HepG2 (cell line): ENCODE results near the gene EDC3. TPM values are rescaled to one million over a fixed set of nuclear protein-coding genes. Genes with fewer than 3 reads are reported as not detected.

Experiments
- ATF7 ChIP-seq, 2 experiments: fragments of 450-650 bp in 1 of 2; sonication (generic) in 1 of 2; formaldehyde crosslinking in 1 of 2; IDR thresholded peaks; 2 replicates each; pipeline versions ENCODE4 v1.4.0 to v1.6.1; 2016 to 2020; ENCODE audit warnings: antibody characterized with exemption in 1 of 2, mild to moderate bottlenecking in 1 of 2, missing genetic modification reagents in 1 of 2
- CTCF ChIP-seq: sonication (generic); formaldehyde crosslinking; IDR thresholded peaks from 2 replicates; pipeline ENCODE4 v1.5.0; 2020; ENCODE audit warnings: mild to moderate bottlenecking, missing genetic modification reagents, moderate library complexity
- TGIF2 ChIP-seq: IDR thresholded peaks from 2 replicates; pipeline ENCODE4 v1.6.1; 2016; ENCODE audit warnings: control low read depth, missing compliant biosample characterization
- ZFYVE20 ChIP-seq: sonication (generic); formaldehyde crosslinking; IDR thresholded peaks from 2 replicates; pipeline ENCODE4 v1.8.0; 2023; ENCODE audit warnings: low read depth, mild to moderate bottlenecking, moderate library complexity, missing genetic modification reagents, borderline replicate concordance
- ZHX1 ChIP-seq: sonication (generic); formaldehyde crosslinking; IDR thresholded peaks from 2 replicates; pipeline ENCODE4 v1.8.1; 2022; ENCODE audit warnings: low read depth, mild to moderate bottlenecking, missing genetic modification reagents
- ZMYM2 ChIP-seq: sonication (generic); formaldehyde crosslinking; IDR thresholded peaks from 2 replicates; pipeline ENCODE4 v1.8.0; 2022; ENCODE audit warnings: mild to moderate bottlenecking, missing genetic modification reagents
- ZNF205 ChIP-seq: IDR thresholded peaks from 2 replicates; pipeline ENCODE4 v1.6.1; 2018; ENCODE audit warnings: missing biosample characterization, missing genetic modification reagents
- ZNF3 ChIP-seq: IDR thresholded peaks from 2 replicates; pipeline ENCODE4 v1.7.0; 2017; ENCODE audit warnings: inconsistent platforms
- polyA plus RNA-seq, 8 experiments: library from polyadenylated mRNA; depleted of rRNA in 3 of 8; stranded (reverse) in 7 of 8; unstranded in 1 of 8; fragments of >200 nt; fragmentation: Illumina TruSeq in 4 of 8; extraction: Trizol in 4 of 8; gene quantifications; 2 replicates each; pipeline versions ENCODE4 v1.2.1 to v1.2.3, GENCODE V29; 2011 to 2016; ENCODE audit warnings: low read depth in 4 of 8, missing spikeins in 1 of 8, mixed read lengths in 1 of 8; ENCODE audit not compliant: insufficient read depth in 1 of 8
- total RNA-seq, 5 experiments: library from RNA; depleted of rRNA; stranded (reverse); fragments of >200 nt; fragmentation: Illumina TruSeq; extraction: Trizol; gene quantifications; 2 replicates each; pipeline ENCODE4 v1.2.3, GENCODE V29; 2016; ENCODE audit warnings: low read depth in 1 of 5
- TF ChIP-seq, protein P1 (sequence below): sonication (generic); formaldehyde crosslinking; IDR thresholded peaks from 2 replicates; pipeline ENCODE4 v1.8.0; 2022; ENCODE audit warnings: missing genetic modification reagents, mild to moderate bottlenecking, borderline replicate concordance
- TF ChIP-seq, protein P2 (sequence below): sonication (generic); formaldehyde crosslinking; IDR thresholded peaks from 2 replicates; pipeline ENCODE4 v1.9.0; 2021; ENCODE audit warnings: missing genetic modification reagents, mild to moderate bottlenecking, borderline replicate concordance
- TF ChIP-seq, protein P3 (sequence below): sonication (generic); formaldehyde crosslinking; IDR thresholded peaks from 2 replicates; pipeline ENCODE4 v1.4.0; 2020; ENCODE audit warnings: mild to moderate bottlenecking, missing genetic modification reagents, borderline replicate concordance
- TF ChIP-seq, protein P4 (sequence below): sonication (generic); formaldehyde crosslinking; IDR thresholded peaks from 2 replicates; pipeline ENCODE4 v1.5.0; 2020; ENCODE audit warnings: missing genetic modification reagents, mild to moderate bottlenecking, borderline replicate concordance

EDC3 gene
- total and polyA plus RNA-seq, 2 of the 13 experiments (the other 11 are each of a cell fraction or from before 2014, with no cell fraction given), result 17.4 to 32.0 TPM

GRCh38 chr15:74615508-74616365, 80.1 kb downstream of the EDC3 start, which contains the start of gene CLK3 (continued):
- TF ChIP-seq ATF7 (IDR thresholded peaks at IDR 0.05), result no peak
- peak; percentile 73 for TF ChIP-seq ATF7 (CRISPR knock-in tag; IDR thresholded peaks at IDR 0.05)
- TF ChIP-seq, protein P1, sequence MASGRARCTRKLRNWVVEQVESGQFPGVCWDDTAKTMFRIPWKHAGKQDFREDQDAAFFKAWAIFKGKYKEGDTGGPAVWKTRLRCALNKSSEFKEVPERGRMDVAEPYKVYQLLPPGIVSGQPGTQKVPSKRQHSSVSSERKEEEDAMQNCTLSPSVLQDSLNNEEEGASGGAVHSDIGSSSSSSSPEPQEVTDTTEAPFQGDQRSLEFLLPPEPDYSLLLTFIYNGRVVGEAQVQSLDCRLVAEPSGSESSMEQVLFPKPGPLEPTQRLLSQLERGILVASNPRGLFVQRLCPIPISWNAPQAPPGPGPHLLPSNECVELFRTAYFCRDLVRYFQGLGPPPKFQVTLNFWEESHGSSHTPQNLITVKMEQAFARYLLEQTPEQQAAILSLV (CRISPR knock-in tag), result peak; percentile 61; the same call in 1 of the 2 replicates
- TF ChIP-seq ZFYVE20 (CRISPR knock-in tag), result no peak
- TF ChIP-seq TGIF2 (CRISPR knock-in tag), result no peak
- TF ChIP-seq, protein P2, sequence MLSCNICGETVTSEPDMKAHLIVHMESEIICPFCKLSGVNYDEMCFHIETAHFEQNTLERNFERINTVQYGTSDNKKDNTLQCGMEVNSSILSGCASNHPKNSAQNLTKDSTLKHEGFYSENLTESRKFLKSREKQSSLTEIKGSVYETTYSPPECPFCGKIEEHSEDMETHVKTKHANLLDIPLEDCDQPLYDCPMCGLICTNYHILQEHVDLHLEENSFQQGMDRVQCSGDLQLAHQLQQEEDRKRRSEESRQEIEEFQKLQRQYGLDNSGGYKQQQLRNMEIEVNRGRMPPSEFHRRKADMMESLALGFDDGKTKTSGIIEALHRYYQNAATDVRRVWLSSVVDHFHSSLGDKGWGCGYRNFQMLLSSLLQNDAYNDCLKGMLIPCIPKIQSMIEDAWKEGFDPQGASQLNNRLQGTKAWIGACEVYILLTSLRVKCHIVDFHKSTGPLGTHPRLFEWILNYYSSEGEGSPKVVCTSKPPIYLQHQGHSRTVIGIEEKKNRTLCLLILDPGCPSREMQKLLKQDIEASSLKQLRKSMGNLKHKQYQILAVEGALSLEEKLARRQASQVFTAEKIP (CRISPR knock-in tag), result no peak
- TF ChIP-seq, protein P3, sequence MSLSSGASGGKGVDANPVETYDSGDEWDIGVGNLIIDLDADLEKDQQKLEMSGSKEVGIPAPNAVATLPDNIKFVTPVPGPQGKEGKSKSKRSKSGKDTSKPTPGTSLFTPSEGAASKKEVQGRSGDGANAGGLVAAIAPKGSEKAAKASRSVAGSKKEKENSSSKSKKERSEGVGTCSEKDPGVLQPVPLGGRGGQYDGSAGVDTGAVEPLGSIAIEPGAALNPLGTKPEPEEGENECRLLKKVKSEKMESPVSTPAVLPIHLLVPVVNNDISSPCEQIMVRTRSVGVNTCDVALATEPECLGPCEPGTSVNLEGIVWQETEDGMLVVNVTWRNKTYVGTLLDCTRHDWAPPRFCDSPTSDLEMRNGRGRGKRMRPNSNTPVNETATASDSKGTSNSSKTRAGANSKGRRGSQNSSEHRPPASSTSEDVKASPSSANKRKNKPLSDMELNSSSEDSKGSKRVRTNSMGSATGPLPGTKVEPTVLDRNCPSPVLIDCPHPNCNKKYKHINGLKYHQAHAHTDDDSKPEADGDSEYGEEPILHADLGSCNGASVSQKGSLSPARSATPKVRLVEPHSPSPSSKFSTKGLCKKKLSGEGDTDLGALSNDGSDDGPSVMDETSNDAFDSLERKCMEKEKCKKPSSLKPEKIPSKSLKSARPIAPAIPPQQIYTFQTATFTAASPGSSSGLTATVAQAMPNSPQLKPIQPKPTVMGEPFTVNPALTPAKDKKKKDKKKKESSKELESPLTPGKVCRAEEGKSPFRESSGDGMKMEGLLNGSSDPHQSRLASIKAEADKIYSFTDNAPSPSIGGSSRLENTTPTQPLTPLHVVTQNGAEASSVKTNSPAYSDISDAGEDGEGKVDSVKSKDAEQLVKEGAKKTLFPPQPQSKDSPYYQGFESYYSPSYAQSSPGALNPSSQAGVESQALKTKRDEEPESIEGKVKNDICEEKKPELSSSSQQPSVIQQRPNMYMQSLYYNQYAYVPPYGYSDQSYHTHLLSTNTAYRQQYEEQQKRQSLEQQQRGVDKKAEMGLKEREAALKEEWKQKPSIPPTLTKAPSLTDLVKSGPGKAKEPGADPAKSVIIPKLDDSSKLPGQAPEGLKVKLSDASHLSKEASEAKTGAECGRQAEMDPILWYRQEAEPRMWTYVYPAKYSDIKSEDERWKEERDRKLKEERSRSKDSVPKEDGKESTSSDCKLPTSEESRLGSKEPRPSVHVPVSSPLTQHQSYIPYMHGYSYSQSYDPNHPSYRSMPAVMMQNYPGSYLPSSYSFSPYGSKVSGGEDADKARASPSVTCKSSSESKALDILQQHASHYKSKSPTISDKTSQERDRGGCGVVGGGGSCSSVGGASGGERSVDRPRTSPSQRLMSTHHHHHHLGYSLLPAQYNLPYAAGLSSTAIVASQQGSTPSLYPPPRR (CRISPR knock-in tag), result peak; percentile 17; the same call in 1 of the 2 replicates
- peak; percentile 77 for TF ChIP-seq ZHX1 (CRISPR knock-in tag)
- TF ChIP-seq ZMYM2 (CRISPR knock-in tag), result no peak
- TF ChIP-seq, protein P4, sequence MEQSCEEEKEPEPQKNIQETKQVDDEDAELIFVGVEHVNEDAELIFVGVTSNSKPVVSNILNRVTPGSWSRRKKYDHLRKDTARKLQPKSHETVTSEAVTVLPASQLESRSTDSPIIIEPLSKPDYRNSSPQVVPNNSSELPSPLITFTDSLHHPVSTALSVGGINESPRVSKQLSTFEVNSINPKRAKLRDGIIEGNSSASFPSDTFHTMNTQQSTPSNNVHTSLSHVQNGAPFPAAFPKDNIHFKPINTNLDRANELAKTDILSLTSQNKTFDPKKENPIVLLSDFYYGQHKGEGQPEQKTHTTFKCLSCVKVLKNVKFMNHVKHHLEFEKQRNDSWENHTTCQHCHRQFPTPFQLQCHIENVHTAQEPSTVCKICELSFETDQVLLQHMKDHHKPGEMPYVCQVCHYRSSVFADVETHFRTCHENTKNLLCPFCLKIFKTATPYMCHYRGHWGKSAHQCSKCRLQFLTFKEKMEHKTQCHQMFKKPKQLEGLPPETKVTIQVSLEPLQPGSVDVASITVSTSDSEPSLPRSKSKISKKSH, result 0 out of 2 replicates have a peak, but pooled peaks have one; percentile 4
- no peak; the same call in 1 of the 2 replicates for TF ChIP-seq ZNF3 (CRISPR knock-in tag)
- 0 out of 2 replicates have a peak, but pooled peaks have one; percentile 61 for TF ChIP-seq ZNF205 (CRISPR knock-in tag)
- peak; percentile 12; the same call in 1 of the 2 replicates for TF ChIP-seq CTCF
